ENCODE data around the gene CAND1. TPM values are rescaled to one million over a fixed set of nuclear protein-coding genes. Genes with fewer than 3 reads are reported as not detected.

CAND1 gene
- total and polyA plus RNA-seq, 9 of the 15 experiments (the other 6 are each of a cell fraction or from before 2014, with no cell fraction given): 24.0 to 167 (median 77.5) TPM

- TF ChIP-seq ZNF316 (IDR thresholded peaks at IDR 0.05): peak; percentile 34; the same call in 1 of the 2 replicates
- no peak for TF ChIP-seq RCOR1 (IDR thresholded peaks at IDR 0.05; ENCODE audit: borderline replicate concordance in 1 of 2, low read depth in 2 of 2, low read length in 2 of 2)
- FAIRE-seq (no peak), DNase-seq (ENCODE audit: extremely low read depth in 1 of 4, low spot score in 3 of 4) (no peak), ATAC-seq (no peak)
- no peak overlapping the region for H3K4me3 ChIP-seq
- H3K4me1 ChIP-seq (replicated peaks in 1 of 2; ENCODE audit: control insufficient read depth in 2 of 2, insufficient read depth in 2 of 2, low read length in 2 of 2): no peaks in the 10 kb centered on the region
- H3K27me3 ChIP-seq (ENCODE audit: control insufficient read depth in 2 of 2, insufficient read depth in 2 of 2, low read length in 2 of 2): 0 out of 5 replicates have a peak, but pooled peaks cover 0 to 5% of the 10 kb centered on the region in 2 experiments
- H3K4me2 ChIP-seq (ENCODE audit: insufficient read depth, low read length): no peak overlapping the region
- no peak overlapping the region for H3K9ac ChIP-seq (ENCODE audit: insufficient read depth in 1 of 2, low read depth in 2 of 2, low read length in 2 of 2)
- no TSS peak for BruUV-seq (replicated peaks)
- in situ Hi-C loops (cut with MboI): no loop called here
- H3K9me1 ChIP-seq (ENCODE audit: control insufficient read depth, insufficient read depth, low read length): no peaks in the 10 kb centered on the region
- intact Hi-C loops (cut with micrococcal nuclease): no loop called here
- no peaks in the 10 kb centered on the region for H3K79me2 ChIP-seq (ENCODE audit: control insufficient read depth, insufficient read depth, low read length)
- H3K27ac ChIP-seq (ENCODE audit: extremely low read depth, low read depth, low read length): no peak overlapping the region
- WGBS (ENCODE audit: insufficient coverage, low coverage, missing lambda C conversion rate): 5% methylated on average over 3 of the region's 3 CpGs
- no peaks in the 10 kb centered on the region for H3K36me3 ChIP-seq (ENCODE audit: control insufficient read depth, insufficient read depth, low read length)
- CTCF ChIA-PET (ENCODE audit: low intra/inter-chr PET ratio): no interaction called here
- H4K20me1 ChIP-seq (replicated peaks; ENCODE audit: control insufficient read depth, insufficient read depth, low read length): no peaks in the 10 kb centered on the region
- H3K9me3 ChIP-seq (replicated peaks; ENCODE audit: control insufficient read depth, insufficient read depth, low read depth, low read length): no peaks in the 10 kb centered on the region
- POLR2A ChIA-PET: interaction anchor here (2.5 kb wide), 1 partner anchor 18 kb away, joined by 11 read pairs; the partner anchor contains the start of gene CAND1
- H2AFZ ChIP-seq (ENCODE audit: low read depth, low read length): no peak overlapping the region
Measured at GRCh38 chr12:67251012-67251411, 18.1 kb upstream of the CAND1 start.

GRCh38 chr12:67254372-67255026 is 14.7 kb upstream of the CAND1 start:
- WGBS (ENCODE audit: insufficient coverage, low coverage, missing lambda C conversion rate): 20% methylated on average over 12 of the region's 12 CpGs
- TF ChIP-seq ZBTB9 (CRISPR knock-in tag; IDR thresholded peaks at IDR 0.05) (no peak), CBX5 (IDR thresholded peaks at IDR 0.05; ENCODE audit: borderline replicate concordance, low read depth) (no peak), YBX1 (IDR thresholded peaks at IDR 0.05) (no peak), ZFPM2 (CRISPR knock-in tag; IDR thresholded peaks at IDR 0.05) (no peak), ZNF717 (CRISPR knock-in tag; IDR thresholded peaks at IDR 0.05) (no peak), TAF9B (IDR thresholded peaks at IDR 0.05; ENCODE audit: partially characterized antibody) (no peak), CTCF (IDR thresholded peaks at IDR 0.05 in 2 of 3, conservative IDR thresholded peaks at IDR 0.05 in 1 of 3; ENCODE audit: insufficient read depth in 2 of 3, low read depth in 1 of 3, low read length in 3 of 3) (no peak), ZKSCAN1 (IDR thresholded peaks at IDR 0.05; ENCODE audit: low read depth, low read length) (no peak), RBFOX2 (IDR thresholded peaks at IDR 0.05; ENCODE audit: low read depth, low read length) (no peak)
- TF ChIP-seq, protein P1, sequence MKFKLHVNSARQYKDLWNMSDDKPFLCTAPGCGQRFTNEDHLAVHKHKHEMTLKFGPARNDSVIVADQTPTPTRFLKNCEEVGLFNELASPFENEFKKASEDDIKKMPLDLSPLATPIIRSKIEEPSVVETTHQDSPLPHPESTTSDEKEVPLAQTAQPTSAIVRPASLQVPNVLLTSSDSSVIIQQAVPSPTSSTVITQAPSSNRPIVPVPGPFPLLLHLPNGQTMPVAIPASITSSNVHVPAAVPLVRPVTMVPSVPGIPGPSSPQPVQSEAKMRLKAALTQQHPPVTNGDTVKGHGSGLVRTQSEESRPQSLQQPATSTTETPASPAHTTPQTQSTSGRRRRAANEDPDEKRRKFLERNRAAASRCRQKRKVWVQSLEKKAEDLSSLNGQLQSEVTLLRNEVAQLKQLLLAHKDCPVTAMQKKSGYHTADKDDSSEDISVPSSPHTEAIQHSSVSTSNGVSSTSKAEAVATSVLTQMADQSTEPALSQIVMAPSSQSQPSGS (CRISPR knock-in tag; IDR thresholded peaks at IDR 0.05): no peak

More at GRCh38 chr12:67254372-67255026, 14.7 kb upstream of the CAND1 start:
- FAIRE-seq: peak; percentile 15
- ChIA-PET POLR2A (interaction anchor here (0.7 kb wide), 2 partner anchors 749 to 796 kb away, joined by 3 to 6 read pairs; no protein-coding TSS in a partner anchor), CTCF (ENCODE audit: low intra/inter-chr PET ratio) (no interaction called here)
- Histone ChIP-seq H3K79me2 (ENCODE audit: control insufficient read depth, insufficient read depth, low read length) (no peaks in the 10 kb centered on the region), H3K27ac (ENCODE audit: extremely low read depth, low read depth, low read length) (no peak overlapping the region), H3K9ac (ENCODE audit: insufficient read depth in 1 of 2, low read depth in 2 of 2, low read length in 2 of 2) (no peak overlapping the region), H2AFZ (ENCODE audit: low read depth, low read length) (no peak overlapping the region), H3K27me3 (ENCODE audit: control insufficient read depth in 2 of 2, insufficient read depth in 2 of 2, low read length in 2 of 2) (0 out of 5 replicates have a peak, but pooled peaks cover 0 to 5% of the 10 kb centered on the region in 2 experiments), H3K4me3 (no peak overlapping the region), H3K9me3 (replicated peaks; ENCODE audit: control insufficient read depth, insufficient read depth, low read depth, low read length) (no peaks in the 10 kb centered on the region), H4K20me1 (replicated peaks; ENCODE audit: control insufficient read depth, insufficient read depth, low read length) (no peaks in the 10 kb centered on the region), H3K9me1 (ENCODE audit: control insufficient read depth, insufficient read depth, low read length) (no peaks in the 10 kb centered on the region), H3K4me1 (replicated peaks in 1 of 2; ENCODE audit: control insufficient read depth in 2 of 2, insufficient read depth in 2 of 2, low read length in 2 of 2) (no peaks in the 10 kb centered on the region), H3K4me2 (ENCODE audit: insufficient read depth, low read length) (no peak overlapping the region), H3K36me3 (ENCODE audit: control insufficient read depth, insufficient read depth, low read length) (no peaks in the 10 kb centered on the region)
- DNase-seq (ENCODE audit: extremely low read depth in 1 of 4, low spot score in 3 of 4): no peak
- no peak for ATAC-seq
- BruUV-seq (replicated peaks): no TSS peak
- in situ Hi-C loops (cut with MboI) (no loop called here), intact Hi-C loops (cut with micrococcal nuclease) (no loop called here)

Measured in K562 (cell line).